Activated CD8-positive, alpha-beta memory T cell treated with anti-CD3 and anti-CD28 coated beads for 24 hours (primary cell): Measurements from ENCODE around the gene ZNF438.

ENCODE experiments used
- DNase-seq: peaks from one replicate; pipeline ENCODE4 v3.0.0-alpha.2; 2020

The ZNF438 gene

GRCh38 chr10:30873411-30873810 lies 158.3 kb downstream of the ZNF438 start:
- DNase-seq, result no peak

DNA sequence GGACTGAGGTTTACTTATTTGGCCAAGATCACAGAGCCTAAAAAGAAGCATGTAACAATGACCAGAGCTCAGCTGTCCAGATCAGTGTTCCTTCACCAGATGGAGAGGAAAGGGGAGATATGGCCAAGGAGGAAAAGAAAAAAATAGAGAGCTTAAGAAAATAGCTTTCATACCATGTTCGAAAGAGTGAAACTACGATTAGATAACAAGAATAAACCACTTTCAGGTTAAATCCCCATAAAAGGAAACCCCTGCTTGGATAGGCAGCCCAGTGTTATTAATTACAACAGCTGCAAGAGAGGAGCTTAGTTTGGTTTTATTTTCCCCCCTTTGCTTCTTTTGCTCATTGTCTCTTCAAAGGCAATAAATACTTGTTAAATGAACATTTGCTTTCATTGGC lies 160.8 kb downstream of the ZNF438 start:
- DNase-seq, result no peak

DNA sequence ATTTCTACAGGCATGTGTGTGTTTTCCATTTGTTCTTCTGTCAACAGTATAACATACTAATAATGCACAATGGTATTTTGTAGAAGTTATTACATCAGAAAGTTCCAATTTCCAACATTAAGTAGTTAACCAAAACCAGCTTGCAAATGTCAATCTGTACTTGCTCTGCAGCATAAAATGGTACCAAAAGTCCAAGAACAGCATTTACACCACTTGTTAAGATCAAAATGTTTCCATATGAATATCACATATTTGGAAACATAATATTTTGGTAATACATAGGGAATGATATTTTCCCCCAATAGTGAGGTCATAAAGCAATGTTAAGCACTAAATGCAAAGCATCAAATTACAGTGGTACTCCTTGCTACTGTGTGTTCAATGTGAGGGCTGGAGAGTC lies 162.1 kb downstream of the ZNF438 start:
- DNase-seq, result no peak

GRCh38 chr10:30868611-30869010 lies 163.1 kb downstream of the ZNF438 start:
- DNase-seq, result no peak

DNA sequence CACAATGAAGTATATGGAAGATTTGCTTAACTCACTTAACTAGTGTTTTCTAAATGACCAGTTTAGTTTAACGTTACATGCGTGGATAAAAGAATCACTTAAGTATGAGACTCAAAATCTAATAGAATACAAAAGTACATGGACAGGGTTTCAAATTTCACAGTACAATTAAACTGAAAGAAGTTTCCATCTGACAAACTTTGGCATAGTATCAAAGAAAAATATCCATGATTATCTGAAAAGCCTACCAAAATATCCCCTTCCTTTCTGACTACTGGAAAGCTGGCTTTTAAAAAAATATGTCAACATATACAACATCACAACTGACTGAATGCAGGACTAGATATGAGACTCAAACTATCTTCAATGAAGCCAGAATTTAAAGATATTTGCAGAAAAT lies 164.8 kb downstream of the ZNF438 start:
- no peak for DNase-seq

DNA sequence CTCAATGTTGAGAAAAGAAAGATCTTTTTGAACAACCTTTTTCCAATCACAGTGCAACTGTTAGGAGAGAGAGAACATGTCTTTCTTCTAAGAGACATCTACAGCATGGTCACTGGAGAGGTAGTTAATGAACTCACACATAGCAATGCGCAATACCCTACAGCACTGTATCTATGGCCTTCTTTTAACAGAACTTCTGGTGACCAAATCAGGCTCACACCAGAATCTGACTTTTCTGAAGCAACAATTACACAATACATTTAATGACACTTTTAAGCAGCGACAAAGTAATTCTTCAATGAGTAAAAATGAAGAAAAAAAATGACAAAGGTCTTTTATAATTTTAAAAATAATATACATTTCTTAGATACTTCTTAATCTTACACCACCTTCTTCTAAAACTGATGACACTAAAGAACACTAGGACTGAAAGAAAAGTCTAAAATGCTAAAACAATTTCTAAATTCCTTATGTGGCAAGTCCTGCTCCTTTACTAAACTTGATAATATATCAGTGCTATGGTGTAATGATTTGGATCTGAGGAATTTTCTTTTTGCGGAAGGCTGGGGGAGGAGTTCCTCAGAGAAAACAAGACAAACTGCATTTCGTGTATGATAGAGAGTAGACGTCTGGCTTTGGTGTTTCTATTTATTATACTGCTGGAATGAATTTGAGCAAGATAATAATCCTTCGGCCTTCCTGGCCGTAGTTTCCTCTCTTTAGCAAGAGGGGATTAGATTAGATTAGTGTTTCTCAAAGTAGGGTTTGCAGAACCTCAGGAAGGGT lies 166.3 kb downstream of the ZNF438 start:
- no peak for DNase-seq

DNA sequence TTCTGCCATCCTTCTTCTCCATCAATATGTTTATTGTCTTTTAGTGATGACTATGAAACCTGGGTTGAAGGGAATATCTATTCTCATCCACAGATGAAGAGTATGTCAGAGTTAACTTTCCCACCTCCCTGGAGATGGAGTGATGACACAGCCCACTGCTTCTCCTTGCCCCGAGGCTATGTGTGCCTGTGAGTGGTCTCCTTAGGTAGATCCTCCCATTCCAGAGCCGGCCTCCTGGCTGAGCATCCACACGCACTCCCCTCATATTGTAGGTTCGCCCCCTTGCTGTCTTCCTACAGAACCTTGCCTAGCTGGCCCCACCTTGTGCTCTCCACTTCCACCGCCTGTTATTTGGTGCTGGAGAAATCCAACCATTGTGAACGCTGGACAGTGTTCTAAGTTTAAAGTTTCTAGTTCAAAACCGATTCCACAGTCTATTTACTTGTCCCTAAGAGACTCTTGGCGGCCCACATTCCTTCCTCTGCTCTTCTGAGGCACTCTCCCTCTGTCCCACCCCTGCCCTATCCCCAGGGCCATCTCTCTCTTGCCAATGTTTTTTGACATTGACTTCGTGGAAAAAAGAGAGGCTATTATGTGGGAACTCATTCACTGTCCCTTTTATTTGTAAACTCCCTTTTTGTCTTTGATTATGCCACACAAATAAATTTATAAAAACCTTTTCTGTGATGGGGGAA lies 168.0 kb downstream of the ZNF438 start:
- DNase-seq, result no peak

DNA sequence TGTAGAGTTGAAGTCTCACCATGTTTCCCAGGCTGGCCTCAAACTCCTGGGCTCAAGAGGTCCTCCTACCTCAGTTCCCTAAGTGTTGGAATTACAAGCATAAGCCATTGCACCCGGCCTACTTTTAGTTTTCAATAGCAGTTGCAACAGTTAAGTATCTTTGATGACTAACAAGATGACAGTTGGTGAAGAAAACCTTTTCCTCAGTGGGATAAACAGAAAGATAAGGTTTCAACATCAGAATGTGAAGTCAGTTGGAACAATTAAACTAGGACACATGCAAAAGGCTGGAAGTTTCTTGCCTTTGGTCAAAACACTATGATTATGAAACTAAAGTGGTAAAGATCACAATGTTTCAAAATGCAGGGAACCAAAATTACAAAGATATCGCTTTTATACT lies 169.2 kb downstream of the ZNF438 start:
- DNase-seq, result no peak

GRCh38 chr10:30861976-30862375 lies 169.7 kb downstream of the ZNF438 start:
- DNase-seq, result no peak

- no peak for DNase-seq
Measured at GRCh38 chr10:30861221-30861620, 170.4 kb downstream of the ZNF438 start.

GRCh38 chr10:30858499-30858898 lies 173.2 kb downstream of the ZNF438 start:
- no peak for DNase-seq

GRCh38 chr10:30857803-30858202 lies 173.9 kb downstream of the ZNF438 start:
- DNase-seq, result no peak

GRCh38 chr10:30855131-30855530 lies 176.5 kb downstream of the ZNF438 start:
- DNase-seq, result no peak

GRCh38 chr10:30854656-30855055 lies 177.0 kb downstream of the ZNF438 start:
- no peak for DNase-seq

DNA sequence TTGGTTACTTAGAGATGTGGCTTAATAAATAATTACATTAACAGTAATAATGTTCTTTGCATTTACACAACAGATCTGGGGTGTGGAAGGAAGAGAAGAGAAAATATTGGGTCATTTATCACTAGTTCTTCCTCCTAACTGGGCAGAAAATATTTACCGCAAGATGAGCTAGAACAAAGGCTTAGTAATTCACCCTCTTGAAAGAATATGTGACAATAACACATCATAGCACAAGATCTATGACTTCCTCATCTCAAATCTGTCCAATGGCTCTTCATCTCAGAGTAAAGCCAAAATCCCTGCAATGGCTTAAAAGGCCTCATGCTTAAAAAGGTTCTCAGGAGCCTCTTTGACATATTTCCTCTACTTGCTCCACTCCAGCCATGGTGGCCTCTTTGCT lies 178.6 kb downstream of the ZNF438 start:
- DNase-seq, result no peak

DNA sequence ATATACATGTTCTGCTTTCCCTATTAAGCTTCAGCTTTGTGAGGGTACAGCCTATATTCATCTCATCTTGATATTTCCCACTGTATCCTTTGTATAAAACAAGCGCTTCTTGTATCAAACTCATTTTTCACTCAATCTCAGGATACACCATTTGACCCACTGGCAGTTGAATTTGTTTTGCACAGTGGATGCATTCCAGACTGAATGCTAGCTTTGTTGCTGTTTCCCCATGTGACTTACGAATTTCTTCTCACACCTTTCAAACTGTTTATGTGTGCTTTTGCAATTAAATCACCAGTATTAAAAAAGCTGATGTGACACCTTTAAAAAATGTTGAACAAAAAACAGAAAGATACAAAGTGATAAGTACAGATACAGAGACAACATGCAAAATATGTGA lies 180.9 kb downstream of the ZNF438 start:
- DNase-seq, result no peak

- DNase-seq, result no peak
Measured at GRCh38 chr10:30849231-30850035, 182.2 kb downstream of the ZNF438 start.

DNA sequence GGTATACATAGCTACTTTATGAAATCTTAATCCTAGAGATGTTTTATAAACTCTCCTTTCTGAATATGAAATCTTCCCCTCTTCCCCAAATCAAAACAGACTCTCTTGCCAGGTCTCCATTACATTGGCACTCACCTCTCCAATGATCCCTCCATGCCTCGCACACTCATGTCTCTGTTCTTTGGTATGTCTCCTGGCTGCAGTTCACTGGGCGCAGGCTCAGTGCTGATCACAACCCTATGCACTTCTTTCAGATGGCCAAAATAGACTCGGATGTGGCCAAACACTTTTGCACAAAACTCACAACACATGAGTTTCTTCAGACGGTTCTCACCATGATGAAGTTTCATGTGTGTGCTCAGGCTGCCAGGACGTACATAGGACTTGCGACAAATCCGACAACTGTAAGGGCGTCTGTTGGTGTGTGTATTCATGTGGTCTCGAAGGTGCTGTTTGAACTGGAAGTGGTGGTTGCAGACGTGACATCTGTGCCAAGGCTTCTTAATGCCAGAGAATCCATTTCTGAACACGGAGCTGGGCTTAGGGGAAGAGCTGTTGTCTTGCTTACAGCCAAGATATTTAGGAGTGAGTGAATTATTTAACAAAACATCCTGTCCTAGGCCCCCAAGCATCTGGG lies 183.2 kb downstream of the ZNF438 start:
- no peak for DNase-seq

- no peak for DNase-seq
Measured at GRCh38 chr10:30847642-30848041, 184.0 kb downstream of the ZNF438 start.

DNA sequence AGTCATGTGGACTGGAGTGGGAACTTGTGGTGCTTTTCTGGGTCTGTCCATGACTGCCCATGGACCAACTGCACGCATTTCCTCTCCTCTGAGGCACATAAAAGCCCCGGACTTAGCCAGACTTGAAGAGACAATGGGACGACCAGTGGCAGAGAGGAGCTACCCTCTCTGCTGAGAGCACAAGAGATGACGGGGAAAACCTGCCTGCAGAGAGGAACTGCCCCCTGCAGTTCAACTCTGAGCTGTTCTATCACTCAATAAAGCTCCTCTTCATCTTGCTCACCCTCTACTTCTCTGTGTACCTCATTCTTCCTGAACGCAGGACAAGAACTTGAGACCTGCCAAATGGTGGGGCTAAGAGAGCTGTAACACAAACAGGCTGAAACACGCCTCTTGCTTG lies 184.5 kb downstream of the ZNF438 start:
- DNase-seq, result no peak

DNA sequence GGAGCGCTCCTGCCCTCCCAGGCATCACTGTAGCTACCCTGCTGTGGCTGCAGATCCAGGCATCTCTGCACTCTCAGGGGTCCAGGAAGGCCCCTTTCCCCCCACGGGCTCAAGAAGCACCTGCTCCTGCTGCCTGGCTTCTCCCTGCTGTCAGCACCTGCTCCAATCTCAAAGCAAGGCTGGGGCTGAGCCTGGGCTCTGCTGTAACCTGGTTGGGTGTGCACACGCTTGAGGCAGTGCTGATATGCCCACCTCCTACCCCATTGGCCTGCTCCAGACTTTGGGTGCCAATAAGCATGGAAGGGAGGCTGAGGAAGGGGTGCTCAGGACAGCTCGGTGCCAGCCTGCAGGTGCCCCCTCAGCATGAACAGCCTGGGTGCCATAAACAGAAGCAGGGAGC lies 185.0 kb downstream of the ZNF438 start:
- DNase-seq, result no peak

DNA sequence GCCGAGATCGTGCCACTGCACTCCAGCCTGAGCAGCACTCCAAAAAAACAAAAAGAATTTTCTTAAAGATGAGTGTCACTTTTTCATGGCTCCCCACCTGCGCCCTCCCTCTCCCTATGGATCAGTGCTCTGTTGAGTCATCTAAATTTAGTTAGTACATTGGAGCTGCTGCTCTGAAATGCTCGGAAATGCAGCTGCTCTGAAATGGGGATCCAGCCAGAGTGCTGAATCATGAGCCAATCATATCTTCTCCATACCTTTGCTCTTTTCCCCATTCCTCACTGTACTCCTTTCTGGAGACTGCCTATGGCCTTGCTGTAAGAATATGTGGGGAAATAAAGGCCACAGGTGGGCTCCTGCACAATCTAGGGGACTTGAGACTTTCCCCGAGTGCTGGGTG lies 188.8 kb downstream of the ZNF438 start:
- DNase-seq, result no peak

GRCh38 chr10:30842185-30842584 lies 189.5 kb downstream of the ZNF438 start:
- DNase-seq, result no peak
